Activated CD4-positive, alpha-beta T cell treated with anti-CD3 and anti-CD28 coated beads, Interleukin-2, amount 10 ng/mL, durations not matched to agents 7 days and 5 days (primary cell): ENCODE results near the gene PTTG1. TPM values are rescaled to one million over a fixed set of nuclear protein-coding genes. Genes with fewer than 3 reads are reported as not detected.

Experiments
- microRNA-seq: library from miRNA; unstranded; fragments of <30 nt; microRNA quantifications from one replicate; pipeline ENCODE4 v1.2.0, GENCODE V29; 2021; ENCODE audit warnings: borderline microRNAs expressed, borderline replicate concordance
- total RNA-seq, 2 experiments: library from RNA; stranded (reverse); gene quantifications; one replicate each; pipeline ENCODE4 v1.2.3, GENCODE V29; 2021

Gene PTTG1
- total RNA-seq, 2 experiments from 2014 or later: 160 to 189 TPM

Small RNA genes lying within 50 kb of the gene (microRNA-seq; reads per million reads assigned to microRNA genes)
- not detected for gene MIR3142

Other genes with a start within 250 kb of the PTTG1 start
- gene FABP6, start 192.3 kb upstream of the PTTG1 start, total RNA-seq: not detected
- gene CCNJL, start 109.3 kb upstream of the PTTG1 start, total RNA-seq: not detected
- not detected for gene C1QTNF2, start 51.2 kb upstream of the PTTG1 start, total RNA-seq
- gene FAM200C, start 21.8 kb upstream of the PTTG1 start, total RNA-seq: under 1 TPM; 0.62 to 0.73 TPM
- 10 to 100 TPM; 63.5 to 64.6 TPM for gene SLU7, start 2.8 kb upstream of the PTTG1 start, total RNA-seq